Endothelial cell of umbilical vein (primary cell): Measurements from ENCODE around the gene GRB14. TPM values are rescaled to one million over a fixed set of nuclear protein-coding genes. Genes with fewer than 3 reads are reported as not detected.

Experiments used
- BruUV-seq: library from RNA; stranded (reverse); fragments of 400-500 nt; replicated peaks from 2 replicates; lab custom pipeline; 2021; lab: Mats Ljungman, UMichigan
- CTCF ChIA-PET: fragments of 300-600, 350-600 bp; sonication (Branson Sonifier 250); formaldehyde crosslinking; loops from one replicate; lab custom pipeline; 2021; ENCODE audit warnings: antibody characterized with exemption, inconsistent platforms; lab: Charles Lee
- POLR2A ChIA-PET: fragments of 300-600, 350-600 bp; sonication (Branson Sonifier 250); formaldehyde crosslinking; loops from one replicate; lab custom pipeline; 2021; ENCODE audit warnings: antibody characterized with exemption, inconsistent platforms; lab: Charles Lee
- DNase-seq: peaks from one replicate; pipeline ENCODE4 v3.0.0-alpha.2; 2011; ENCODE audit warnings: low read depth, low spot score
- FAIRE-seq: peaks from 2 replicates; lab custom pipeline; 2011; peaks lifted over from hg19 to GRCh38; lab: Jason Lieb, UNC
- H2AFZ ChIP-seq: 2 replicates; pipeline ENCODE4 v1.6.0; 2012; ENCODE audit warnings: low read depth, low read length, control low read depth, inconsistent platforms
- H3K27ac ChIP-seq: 2 replicates; pipeline ENCODE4 v1.5.1; 2011; ENCODE audit warnings: low read depth, mild to moderate bottlenecking, control low read depth, low read length, moderate library complexity; ENCODE audit not compliant: insufficient read depth
- H3K27me3 ChIP-seq, 2 experiments: 2 replicates each; pipeline versions ENCODE4 v1.6.0 to v1.6.1; 2011; ENCODE audit warnings: low read length in 2 of 2, mixed read lengths in 1 of 2; ENCODE audit not compliant: control insufficient read depth in 2 of 2, insufficient read depth in 2 of 2
- H3K36me3 ChIP-seq, 2 experiments: 2 replicates in 1 of 2; 3 replicates in 1 of 2; pipeline ENCODE4 v1.5.1; 2011; ENCODE audit warnings: low read length in 2 of 2, mild to moderate bottlenecking in 1 of 2, moderate library complexity in 1 of 2; ENCODE audit not compliant: control insufficient read depth in 2 of 2, insufficient read depth in 2 of 2; ENCODE audit errors: extremely low read depth in 1 of 2
- H3K4me1 ChIP-seq: 3 replicates; pipeline ENCODE4 v1.5.1; 2011; ENCODE audit warnings: mild to moderate bottlenecking, low read length; ENCODE audit not compliant: control insufficient read depth, insufficient read depth; ENCODE audit errors: extremely low read depth
- H3K4me2 ChIP-seq: 2 replicates; pipeline ENCODE4 v1.6.1; 2011; ENCODE audit warnings: low read length, control low read depth, mixed read lengths; ENCODE audit not compliant: insufficient read depth
- H3K4me3 ChIP-seq, 3 experiments: fragments of 200-600 bp in 1 of 3; sonication (generic), shearing (Covaris generic) in 1 of 3; replicated peaks in 1 of 3; 2 replicates each; pipeline ENCODE4 v1.5.1; 2011 to 2016; ENCODE audit warnings: control low read depth in 3 of 3, low read length in 3 of 3, mild to moderate bottlenecking in 2 of 3, inconsistent platforms in 1 of 3, low read depth in 1 of 3, moderate library complexity in 1 of 3; ENCODE audit not compliant: insufficient read depth in 1 of 3
- H3K79me2 ChIP-seq: 2 replicates; pipeline ENCODE4 v1.6.0; 2012; ENCODE audit warnings: low read length, inconsistent platforms; ENCODE audit not compliant: control insufficient read depth, insufficient read depth
- H3K9ac ChIP-seq: replicated peaks from 2 replicates; pipeline ENCODE3; 2011; ENCODE audit warnings: low read length, control low read depth; ENCODE audit not compliant: insufficient read depth; ENCODE audit errors: extremely low read depth
- H3K9me1 ChIP-seq: replicated peaks from 3 replicates; pipeline ENCODE4 v1.6.0; 2011; ENCODE audit warnings: mild to moderate bottlenecking, low read length; ENCODE audit not compliant: control insufficient read depth, insufficient read depth; ENCODE audit errors: extremely low read depth
- H3K9me3 ChIP-seq: replicated peaks from 2 replicates; pipeline ENCODE4 v1.5.1; 2012; ENCODE audit warnings: low read length, inconsistent platforms; ENCODE audit not compliant: control insufficient read depth, insufficient read depth
- H4K20me1 ChIP-seq: replicated peaks from 2 replicates; pipeline ENCODE3; 2011; ENCODE audit warnings: mild to moderate bottlenecking, low read length; ENCODE audit not compliant: control insufficient read depth, insufficient read depth; ENCODE audit errors: extremely low read depth
- POLR2AphosphoS5 ChIP-seq: IDR thresholded peaks from 2 replicates; pipeline ENCODE4 v1.6.1; 2012; ENCODE audit warnings: low read depth, mild to moderate bottlenecking, control low read depth, low read length, moderate library complexity; ENCODE audit not compliant: insufficient read depth
- dilution Hi-C: fragments of 300-500 bp; cut with MboI; formaldehyde crosslinking; loops from one replicate; pipeline ENCODE4 v1.15.0; 2019; ENCODE audit warnings: low sequenced_read_pairs; ENCODE audit not compliant: extremely low pct_ligation_motif_present
- intact Hi-C: fragments of 100-400 bp; cut with micrococcal nuclease; formaldehyde crosslinking; loops from one replicate; pipeline ENCODE4 v1.10.0; 2022
- polyA plus RNA-seq, 4 experiments: library from polyadenylated mRNA; depleted of rRNA in 3 of 4; stranded (reverse) in 3 of 4; unstranded in 1 of 4; fragments of >200 nt; gene quantifications; 2 replicates each; pipeline versions ENCODE4 v1.2.1 to v1.2.3, GENCODE V29; 2011 to 2012; ENCODE audit warnings: missing spikeins in 1 of 4
- total RNA-seq: library from RNA; stranded (reverse); gene quantifications from 2 replicates; pipeline ENCODE4 v1.2.3, GENCODE V29; 2021

GRB14 gene
- total and polyA plus RNA-seq, 2 donors (not counting 3 experiments of a cell fraction or from before 2014, with no cell fraction given), result 3.0 to 10.3 TPM

- H3K27me3 ChIP-seq, result no peaks in the 10 kb centered on the region
- H2AFZ ChIP-seq, result no peak overlapping the region
- H4K20me1 ChIP-seq, result no peaks in the 10 kb centered on the region
- no peaks in the 10 kb centered on the region for H3K36me3 ChIP-seq
- BruUV-seq, result no TSS peak
- no peaks in the 10 kb centered on the region for H3K4me1 ChIP-seq
- intact Hi-C loops (no loop called here), dilution Hi-C loops (no loop called here)
- DNase-seq (no peak), FAIRE-seq (no peak)
- H3K9ac ChIP-seq, result no peak overlapping the region
- H3K27ac ChIP-seq, result no peak overlapping the region
- no peak overlapping the region for H3K4me3 ChIP-seq
- no peak for TF ChIP-seq POLR2AphosphoS5
- ChIA-PET CTCF (no interaction called here), POLR2A (no interaction called here)
- H3K9me3 ChIP-seq, result no peaks in the 10 kb centered on the region
- no peaks in the 10 kb centered on the region for H3K9me1 ChIP-seq
- no peak overlapping the region for H3K4me2 ChIP-seq
- no peaks in the 10 kb centered on the region for H3K79me2 ChIP-seq
Observed at GRCh38 chr2:164447660-164448059, 173.6 kb downstream of the GRB14 start.

Other genes with a start within 250 kb of the GRB14 start
- 38.2 and 38.4 TPM in 2 replicates for gene COBLL1, start 220.3 kb upstream of the GRB14 start, total RNA-seq
- 7.0 and 9.1 TPM in 2 replicates for gene COBLL1, start 220.3 kb upstream of the GRB14 start, polyA plus RNA-seq